ENCODE results near the gene ADORA2A.

Gene ADORA2A

DNA sequence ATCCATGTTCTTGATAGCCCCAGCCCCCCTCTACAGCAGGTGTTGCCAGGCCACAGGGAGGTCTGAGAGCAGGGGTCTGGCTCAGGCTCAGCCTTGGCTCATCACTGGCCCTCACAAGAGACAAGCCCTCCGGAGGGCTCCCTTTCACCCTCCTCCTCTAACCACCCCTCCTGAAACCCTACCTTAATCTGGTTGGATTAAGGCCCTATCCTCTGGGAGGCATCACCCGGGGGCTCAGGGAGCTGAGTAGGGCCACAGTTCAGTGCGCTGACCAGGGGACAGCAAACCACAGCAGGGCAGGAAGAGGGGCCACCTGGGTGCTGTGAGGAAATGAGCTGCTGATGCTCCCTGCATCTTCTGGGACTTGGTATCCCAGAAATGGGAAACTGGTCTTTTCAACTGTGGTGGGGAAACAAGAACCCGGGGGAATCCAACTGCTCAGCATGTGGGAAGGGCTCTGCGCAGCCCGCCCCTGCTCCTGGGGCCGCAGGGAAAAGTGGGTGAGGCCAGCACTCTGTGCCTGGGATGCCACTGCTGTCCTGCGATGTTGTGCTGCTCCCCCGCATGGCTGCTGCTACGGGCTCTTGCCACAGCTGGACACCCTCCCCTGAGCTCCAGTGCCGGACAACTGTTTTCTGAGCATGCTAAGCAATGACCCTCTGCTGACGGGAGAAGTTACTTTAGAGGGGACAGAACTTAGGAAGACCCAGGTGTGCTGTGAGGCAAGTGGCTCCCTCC lies 17.5 kb downstream of the ADORA2A start:
- Histone ChIP-seq H3K27ac (ENCODE audit: insufficient read depth in 1 of 2, low read depth in 1 of 2, low read length in 2 of 2, poor library complexity in 1 of 2, severe bottlenecking in 2 of 2) (no peak overlapping the region), H3K9me3 (ENCODE audit: control extremely low read depth in 1 of 5, control insufficient read depth in 4 of 5, insufficient read depth in 2 of 5, low read depth in 1 of 5, low read length in 4 of 5) (no peaks in the 10 kb centered on the region), H3K4me1 (ENCODE audit: control extremely low read depth in 1 of 4, control insufficient read depth in 4 of 4, insufficient read depth in 4 of 4, low read length in 3 of 4) (peaks cover 4 to 39% (median 18%) of the 10 kb centered on the region in 4 experiments), H3K27me3 (replicated peaks in 2 of 5; ENCODE audit: control insufficient read depth in 4 of 5, insufficient read depth in 5 of 5, low read length in 4 of 5) (no peaks in the 10 kb centered on the region), H3K4me3 (ENCODE audit: control insufficient read depth in 1 of 7, extremely low read depth in 1 of 7, insufficient read depth in 4 of 7, low read depth in 2 of 7, low read length in 6 of 7) (no peak overlapping the region), H3K36me3 (ENCODE audit: control insufficient read depth in 4 of 4, insufficient read depth in 4 of 4, low read length in 3 of 4) (no peaks in the 10 kb centered on the region)
- POLR2A ChIA-PET: no interaction called here
- DNase-seq: no peak
- CTCF ChIA-PET: interaction anchor here (0.9 to 2.3 kb wide), 3 partner anchors 10 to 22 kb away, joined by 3 to 10 read pairs (median 5); no protein-coding TSS in a partner anchor
- WGBS (ENCODE audit: insufficient coverage): 95% methylated on average over 11 of the region's 12 CpGs

GRCh38 chr22:24445481-24446259 lies 18.3 kb downstream of the ADORA2A start:
- Histone ChIP-seq H3K4me3 (ENCODE audit: control insufficient read depth in 1 of 7, extremely low read depth in 1 of 7, insufficient read depth in 4 of 7, low read depth in 2 of 7, low read length in 6 of 7) (no peak overlapping the region), H3K9me3 (ENCODE audit: control extremely low read depth in 1 of 5, control insufficient read depth in 4 of 5, insufficient read depth in 2 of 5, low read depth in 1 of 5, low read length in 4 of 5) (no peaks in the 10 kb centered on the region), H3K27ac (ENCODE audit: insufficient read depth in 1 of 2, low read depth in 1 of 2, low read length in 2 of 2, poor library complexity in 1 of 2, severe bottlenecking in 2 of 2) (no peak overlapping the region), H3K27me3 (replicated peaks in 2 of 5; ENCODE audit: control insufficient read depth in 4 of 5, insufficient read depth in 5 of 5, low read length in 4 of 5) (no peaks in the 10 kb centered on the region), H3K36me3 (ENCODE audit: control insufficient read depth in 4 of 4, insufficient read depth in 4 of 4, low read length in 3 of 4) (no peaks in the 10 kb centered on the region), H3K4me1 (ENCODE audit: control extremely low read depth in 1 of 4, control insufficient read depth in 4 of 4, insufficient read depth in 4 of 4, low read length in 3 of 4) (peaks cover 4 to 39% (median 21%) of the 10 kb centered on the region in 4 experiments)
- POLR2A ChIA-PET: no interaction called here
- no peak for DNase-seq
- CTCF ChIA-PET: interaction anchor here (0.9 to 2.3 kb wide), 4 partner anchors 10 to 22 kb away, joined by 3 to 10 read pairs (median 6); no protein-coding TSS in a partner anchor
- WGBS (ENCODE audit: insufficient coverage): 97% methylated on average over 8 of the region's 11 CpGs

DNA sequence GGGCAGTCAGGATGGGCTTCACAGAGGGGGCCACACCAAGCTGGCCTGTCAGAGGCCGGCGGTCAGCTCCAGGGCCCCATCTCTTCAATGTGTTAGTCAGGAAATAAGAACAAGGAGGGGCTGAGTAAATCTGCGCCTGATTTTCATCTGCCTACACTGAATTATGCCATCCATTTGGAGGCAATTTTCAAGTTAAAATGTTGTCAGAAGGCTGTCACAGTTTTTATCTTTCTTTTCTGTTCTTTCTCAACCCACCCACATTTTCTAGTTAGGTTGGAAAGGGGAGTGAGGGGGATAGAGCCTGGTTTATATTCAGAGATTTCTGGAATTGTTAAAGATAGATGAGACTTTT lies 18.8 kb downstream of the ADORA2A start:
- no peak overlapping the region for H3K27ac ChIP-seq (ENCODE audit: insufficient read depth in 1 of 2, low read depth in 1 of 2, low read length in 2 of 2, poor library complexity in 1 of 2, severe bottlenecking in 2 of 2)
- CTCF ChIA-PET: interaction anchor here (1.6 to 2.3 kb wide), 2 partner anchors 11 to 21 kb away, joined by 3 to 7 read pairs; no protein-coding TSS in a partner anchor
- no peak for DNase-seq
- H3K9me3 ChIP-seq (ENCODE audit: control extremely low read depth in 1 of 5, control insufficient read depth in 4 of 5, insufficient read depth in 2 of 5, low read depth in 1 of 5, low read length in 4 of 5): peaks cover 0 to 2% (median 0%) of the 10 kb centered on the region in 5 experiments
- no CpG with 5 or more reads among the region's 3 CpGs for WGBS (ENCODE audit: insufficient coverage)
- peaks cover 4 to 41% (median 25%) of the 10 kb centered on the region in 4 experiments for H3K4me1 ChIP-seq (ENCODE audit: control extremely low read depth in 1 of 4, control insufficient read depth in 4 of 4, insufficient read depth in 4 of 4, low read length in 3 of 4)
- H3K27me3 ChIP-seq (replicated peaks in 2 of 5; ENCODE audit: control insufficient read depth in 4 of 5, insufficient read depth in 5 of 5, low read length in 4 of 5): no peaks in the 10 kb centered on the region
- POLR2A ChIA-PET: no interaction called here
- H3K36me3 ChIP-seq (ENCODE audit: control insufficient read depth in 4 of 4, insufficient read depth in 4 of 4, low read length in 3 of 4): no peaks in the 10 kb centered on the region
- H3K4me3 ChIP-seq (ENCODE audit: control insufficient read depth in 1 of 7, extremely low read depth in 1 of 7, insufficient read depth in 4 of 7, low read depth in 2 of 7, low read length in 6 of 7): no peak overlapping the region

- WGBS (ENCODE audit: insufficient coverage): 0% methylated on average over 1 of the region's 1 CpG
- H3K36me3 ChIP-seq (ENCODE audit: control insufficient read depth in 4 of 4, insufficient read depth in 4 of 4, low read length in 3 of 4): no peaks in the 10 kb centered on the region
- POLR2A ChIA-PET: no interaction called here
- H3K9me3 ChIP-seq (ENCODE audit: control extremely low read depth in 1 of 5, control insufficient read depth in 4 of 5, insufficient read depth in 2 of 5, low read depth in 1 of 5, low read length in 4 of 5): peaks cover 0 to 2% (median 0%) of the 10 kb centered on the region in 5 experiments
- peak; percentile 44 to 90 (median 84) for DNase-seq
- CTCF ChIA-PET: interaction anchor here (0.6 to 1.1 kb wide), 5 partner anchors 13 to 1870 kb away, joined by 3 read pairs; no protein-coding TSS in a partner anchor
- peaks cover 6 to 35% (median 29%) of the 10 kb centered on the region in 4 experiments for H3K4me1 ChIP-seq (ENCODE audit: control extremely low read depth in 1 of 4, control insufficient read depth in 4 of 4, insufficient read depth in 4 of 4, low read length in 3 of 4)
- peak overlapping the region in 1 of 2 experiments; percentile 52 for H3K27ac ChIP-seq (ENCODE audit: insufficient read depth in 1 of 2, low read depth in 1 of 2, low read length in 2 of 2, poor library complexity in 1 of 2, severe bottlenecking in 2 of 2)
- no peaks in the 10 kb centered on the region for H3K27me3 ChIP-seq (replicated peaks in 2 of 5; ENCODE audit: control insufficient read depth in 4 of 5, insufficient read depth in 5 of 5, low read length in 4 of 5)
- H3K4me3 ChIP-seq (ENCODE audit: control insufficient read depth in 1 of 7, extremely low read depth in 1 of 7, insufficient read depth in 4 of 7, low read depth in 2 of 7, low read length in 6 of 7): peak overlapping the region in 1 of 7 experiments; percentile 15
Measured at GRCh38 chr22:24450610-24451009, 23.2 kb downstream of the ADORA2A start.

DNA sequence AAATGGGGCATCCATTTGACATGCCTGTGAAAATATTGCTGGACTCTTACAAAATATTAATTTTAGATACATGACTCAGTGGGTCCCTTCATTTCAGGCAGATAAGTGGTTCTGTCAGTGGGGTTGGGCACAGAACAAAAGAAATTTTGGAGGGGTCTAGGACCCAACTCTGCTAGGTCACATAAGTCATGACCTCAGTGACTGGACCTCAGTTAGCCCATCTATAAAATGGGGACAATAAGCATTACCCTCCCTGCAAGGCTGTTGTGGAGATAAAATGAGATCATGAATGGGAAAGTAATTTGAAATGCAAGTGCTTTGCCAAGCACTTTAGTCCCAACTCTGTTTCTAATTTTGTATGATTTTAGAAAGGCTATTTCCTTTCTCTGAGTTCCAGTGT lies 23.8 kb downstream of the ADORA2A start:
- CTCF ChIA-PET: interaction anchor here (0.7 to 0.8 kb wide), 2 partner anchors 15 to 27 kb away, joined by 3 read pairs; no protein-coding TSS in a partner anchor

GRCh38 chr22:24453853-24454252 lies 26.5 kb downstream of the ADORA2A start:
- Histone ChIP-seq H3K27ac (ENCODE audit: insufficient read depth in 1 of 2, low read depth in 1 of 2, low read length in 2 of 2, poor library complexity in 1 of 2, severe bottlenecking in 2 of 2) (no peak overlapping the region), H3K36me3 (ENCODE audit: control insufficient read depth in 4 of 4, insufficient read depth in 4 of 4, low read length in 3 of 4) (no peaks in the 10 kb centered on the region), H3K4me3 (ENCODE audit: control insufficient read depth in 1 of 7, extremely low read depth in 1 of 7, insufficient read depth in 4 of 7, low read depth in 2 of 7, low read length in 6 of 7) (no peak overlapping the region), H3K4me1 (ENCODE audit: control extremely low read depth in 1 of 4, control insufficient read depth in 4 of 4, insufficient read depth in 4 of 4, low read length in 3 of 4) (peaks cover 6 to 36% (median 31%) of the 10 kb centered on the region in 4 experiments), H3K27me3 (replicated peaks in 2 of 5; ENCODE audit: control insufficient read depth in 4 of 5, insufficient read depth in 5 of 5, low read length in 4 of 5) (no peaks in the 10 kb centered on the region), H3K9me3 (ENCODE audit: control extremely low read depth in 1 of 5, control insufficient read depth in 4 of 5, insufficient read depth in 2 of 5, low read depth in 1 of 5, low read length in 4 of 5) (peaks cover 0 to 2% (median 0%) of the 10 kb centered on the region in 5 experiments)
- ChIA-PET POLR2A (interaction anchor here (1.0 kb wide), 1 partner anchor 19 kb away, joined by 3 read pairs; no protein-coding TSS in a partner anchor), CTCF (interaction anchor here (0.7 to 3.2 kb wide), 4 partner anchors 17 to 37 kb away, joined by 3 to 12 read pairs (median 3); no protein-coding TSS in a partner anchor)
- no CpG with 5 or more reads among the region's 1 CpG for WGBS (ENCODE audit: insufficient coverage)
- DNase-seq: no peak

More for the DNA sequence above, 23.8 kb downstream of the ADORA2A start:
- H3K9me3 ChIP-seq (ENCODE audit: control extremely low read depth in 1 of 5, control insufficient read depth in 4 of 5, insufficient read depth in 2 of 5, low read depth in 1 of 5, low read length in 4 of 5): peaks cover 0 to 2% (median 0%) of the 10 kb centered on the region in 5 experiments
- H3K4me1 ChIP-seq (ENCODE audit: control extremely low read depth in 1 of 4, control insufficient read depth in 4 of 4, insufficient read depth in 4 of 4, low read length in 3 of 4): peaks cover 6 to 40% (median 31%) of the 10 kb centered on the region in 4 experiments
- POLR2A ChIA-PET: no interaction called here
- H3K36me3 ChIP-seq (ENCODE audit: control insufficient read depth in 4 of 4, insufficient read depth in 4 of 4, low read length in 3 of 4): no peaks in the 10 kb centered on the region
- DNase-seq: no peak
- H3K4me3 ChIP-seq (ENCODE audit: control insufficient read depth in 1 of 7, extremely low read depth in 1 of 7, insufficient read depth in 4 of 7, low read depth in 2 of 7, low read length in 6 of 7): no peak overlapping the region
- H3K27me3 ChIP-seq (replicated peaks in 2 of 5; ENCODE audit: control insufficient read depth in 4 of 5, insufficient read depth in 5 of 5, low read length in 4 of 5): no peaks in the 10 kb centered on the region
- H3K27ac ChIP-seq (ENCODE audit: insufficient read depth in 1 of 2, low read depth in 1 of 2, low read length in 2 of 2, poor library complexity in 1 of 2, severe bottlenecking in 2 of 2): no peak overlapping the region

All from common myeloid progenitor, CD34-positive (primary cell).